ENCODE measurements around the gene CHCHD6. TPM values are rescaled to one million over a fixed set of nuclear protein-coding genes. Genes with fewer than 3 reads are reported as not detected.
A peak's percentile ranks its signal among the peaks of the same experiment; 100 is the strongest.

The CHCHD6 gene
- total and polyA plus RNA-seq, 2 of the 4 experiments (the other 2 are of a cell fraction) = 18.8 to 28.9 TPM

DNA sequence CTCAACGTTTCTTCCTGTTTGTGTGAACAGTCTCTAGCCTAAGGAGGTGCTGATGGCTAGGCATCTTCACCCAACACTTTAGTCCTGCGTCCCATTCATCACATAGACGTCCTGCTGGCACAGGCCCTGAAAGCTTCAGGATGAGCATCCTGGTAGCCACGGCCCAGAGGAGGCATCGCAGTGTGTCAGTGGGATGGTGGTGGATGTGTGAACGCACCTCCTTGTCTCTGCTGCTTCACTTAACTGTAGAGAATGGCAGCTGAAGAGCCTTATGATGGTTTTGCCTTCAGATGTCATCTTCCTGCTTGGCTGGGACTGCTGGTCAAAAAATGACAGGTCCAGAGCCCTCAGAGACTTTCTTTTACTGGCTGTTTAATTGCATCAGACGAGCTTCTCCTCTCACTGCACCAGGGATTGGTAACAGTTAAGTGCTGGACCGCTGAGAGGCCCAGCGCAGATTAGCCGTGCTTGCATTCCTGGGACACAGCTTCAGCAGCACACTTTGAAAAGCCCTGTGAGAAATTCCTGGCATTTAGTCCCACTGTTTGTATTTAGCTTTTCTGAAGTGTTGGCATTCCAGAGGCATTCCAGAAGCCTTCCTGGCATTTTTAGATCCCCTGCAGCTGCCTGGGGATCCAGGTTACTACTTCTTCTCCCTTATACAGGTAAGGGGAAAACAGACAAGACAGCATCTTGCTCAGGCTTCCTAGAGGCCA lies 146.5 kb downstream of the CHCHD6 start:
- Histone ChIP-seq H3K56ac (ENCODE audit: extremely low read depth, insufficient read depth, low read length) (peak overlapping the region; percentile 42; the same call in 1 of the 2 replicates), H3K4me3 (ENCODE audit: insufficient read depth, low read depth, low read length) (no peak overlapping the region), H4K8ac (ENCODE audit: low read depth in 2 of 2, low read length in 2 of 2) (peak overlapping the region; percentile 73 to 84), H3K4me1 (ENCODE audit: control insufficient read depth, insufficient read depth, low read length) (peaks cover 15% of the 10 kb centered on the region), H3K4me2 (ENCODE audit: low read depth, low read length) (peak overlapping the region; percentile 1; the same call in 1 of the 2 replicates), H2BK5ac (ENCODE audit: low read depth, low read length, poor library complexity, severe bottlenecking) (peak overlapping the region; percentile 51), H3K27ac (ENCODE audit: insufficient read depth, low read length) (peak overlapping the region; percentile 79), H3K9ac (ENCODE audit: low read depth, low read length) (peak overlapping the region; percentile 8; the same call in 1 of the 2 replicates), H4K91ac (ENCODE audit: insufficient read depth, low read depth, low read length) (peak overlapping the region; percentile 97), H2AK9ac (replicated peaks; ENCODE audit: low read depth, low read length, poor library complexity) (peak overlapping the region; percentile 44), H2BK120ac (ENCODE audit: low read depth, low read length) (peak overlapping the region; percentile 95), H2BK15ac (ENCODE audit: low read depth, low read length) (peak overlapping the region; percentile 85; the same call in 2 of the 3 replicates), H2AFZ (replicated peaks; ENCODE audit: low read length, poor library complexity) (peak overlapping the region; percentile 55), H4K20me1 (ENCODE audit: insufficient read depth, low read length) (peaks cover 3% of the 10 kb centered on the region; the same call in 1 of the 2 replicates), H3K14ac (replicated peaks; ENCODE audit: low read depth, low read length) (peak overlapping the region; percentile 89), H3K79me1 (ENCODE audit: low read depth in 1 of 2, low read length in 2 of 2) (peaks cover 0 to 11% of the 10 kb centered on the region in 2 experiments; a peak in 2 of 4 replicates), H3K9me1 (ENCODE audit: insufficient read depth, low read length) (peaks cover 16% of the 10 kb centered on the region), H3K27me3 (ENCODE audit: control insufficient read depth, insufficient read depth, low read length) (no peaks in the 10 kb centered on the region), H2AK5ac (ENCODE audit: low read depth, low read length) (peak overlapping the region; percentile 84), H3K9me3 (ENCODE audit: control insufficient read depth, insufficient read depth, low read length) (no peaks in the 10 kb centered on the region), H3K4ac (ENCODE audit: low read depth, low read length) (peak overlapping the region; percentile 96), H4K5ac (ENCODE audit: low read depth, low read length) (peak overlapping the region; percentile 31; the same call in 1 of the 2 replicates), H3K23ac (ENCODE audit: low read depth, low read length) (peak overlapping the region; percentile 81), H2BK20ac (ENCODE audit: low read depth, low read length) (peak overlapping the region; percentile 92), H3K18ac (ENCODE audit: low read depth, low read length) (peak overlapping the region; percentile 55), H3K36me3 (ENCODE audit: control insufficient read depth, insufficient read depth, low read length) (no peaks in the 10 kb centered on the region)
- ChIA-PET POLR2A (ENCODE audit: unreplicated experiment) (interaction anchor here (1.6 kb wide), 1 partner anchor 97 kb away, joined by 4 read pairs; no protein-coding TSS in a partner anchor), CTCF (interaction anchor here (0.8 to 1.0 kb wide), 2 partner anchors 14 to 61 kb away, joined by 4 read pairs; no protein-coding TSS in a partner anchor)
- in situ Hi-C loops (cut with MboI; ENCODE audit: low sequenced_read_pairs) (no loop called here), intact Hi-C loops (cut with micrococcal nuclease) (loop anchor here (1.0 to 5.0 kb wide), 3 partner anchors 97 to 132 kb away; partner anchors contain the start of gene PLXNA1), dilution Hi-C loops (cut with HindIII; ENCODE audit: low sequenced_read_pairs, unreplicated experiment) (no loop called here)
- peak; percentile 97 for ATAC-seq (ENCODE audit: low read depth)
- no TSS peak for BruUV-seq (replicated peaks)
- peak; percentile 78 for DNase-seq
- 11% methylated on average over 3 of the region's 10 CpGs; no CpG with 5 or more reads in 1 of the 2 experiments for WGBS, 2 experiments (ENCODE audit: extremely low coverage in 2 of 2, insufficient read length in 1 of 2)
- TF ChIP-seq FOS (IDR thresholded peaks at IDR 0.05; ENCODE audit: low read depth, low read length) = no peak
- TF ChIP-seq, protein P1, sequence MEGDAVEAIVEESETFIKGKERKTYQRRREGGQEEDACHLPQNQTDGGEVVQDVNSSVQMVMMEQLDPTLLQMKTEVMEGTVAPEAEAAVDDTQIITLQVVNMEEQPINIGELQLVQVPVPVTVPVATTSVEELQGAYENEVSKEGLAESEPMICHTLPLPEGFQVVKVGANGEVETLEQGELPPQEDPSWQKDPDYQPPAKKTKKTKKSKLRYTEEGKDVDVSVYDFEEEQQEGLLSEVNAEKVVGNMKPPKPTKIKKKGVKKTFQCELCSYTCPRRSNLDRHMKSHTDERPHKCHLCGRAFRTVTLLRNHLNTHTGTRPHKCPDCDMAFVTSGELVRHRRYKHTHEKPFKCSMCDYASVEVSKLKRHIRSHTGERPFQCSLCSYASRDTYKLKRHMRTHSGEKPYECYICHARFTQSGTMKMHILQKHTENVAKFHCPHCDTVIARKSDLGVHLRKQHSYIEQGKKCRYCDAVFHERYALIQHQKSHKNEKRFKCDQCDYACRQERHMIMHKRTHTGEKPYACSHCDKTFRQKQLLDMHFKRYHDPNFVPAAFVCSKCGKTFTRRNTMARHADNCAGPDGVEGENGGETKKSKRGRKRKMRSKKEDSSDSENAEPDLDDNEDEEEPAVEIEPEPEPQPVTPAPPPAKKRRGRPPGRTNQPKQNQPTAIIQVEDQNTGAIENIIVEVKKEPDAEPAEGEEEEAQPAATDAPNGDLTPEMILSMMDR (conservative IDR thresholded peaks at IDR 0.05; ENCODE audit: low read depth, low read length) = no peak
- peak; percentile 38; the same call in 1 of the 2 replicates for TF ChIP-seq CEBPB (IDR thresholded peaks at IDR 0.05; ENCODE audit: low read depth, low read length)
- no peak for TF ChIP-seq MAFK (IDR thresholded peaks at IDR 0.05; ENCODE audit: low read depth, low read length)
- TF ChIP-seq POLR2A (IDR thresholded peaks at IDR 0.05; ENCODE audit: low read depth, low read length) = no peak
- peak; percentile 78; the same call in 1 of the 2 replicates for TF ChIP-seq BHLHE40 (IDR thresholded peaks at IDR 0.05; ENCODE audit: low read depth, low read length)
- TF ChIP-seq, protein P2, sequence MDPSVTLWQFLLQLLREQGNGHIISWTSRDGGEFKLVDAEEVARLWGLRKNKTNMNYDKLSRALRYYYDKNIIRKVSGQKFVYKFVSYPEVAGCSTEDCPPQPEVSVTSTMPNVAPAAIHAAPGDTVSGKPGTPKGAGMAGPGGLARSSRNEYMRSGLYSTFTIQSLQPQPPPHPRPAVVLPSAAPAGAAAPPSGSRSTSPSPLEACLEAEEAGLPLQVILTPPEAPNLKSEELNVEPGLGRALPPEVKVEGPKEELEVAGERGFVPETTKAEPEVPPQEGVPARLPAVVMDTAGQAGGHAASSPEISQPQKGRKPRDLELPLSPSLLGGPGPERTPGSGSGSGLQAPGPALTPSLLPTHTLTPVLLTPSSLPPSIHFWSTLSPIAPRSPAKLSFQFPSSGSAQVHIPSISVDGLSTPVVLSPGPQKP (IDR thresholded peaks at IDR 0.05; ENCODE audit: borderline replicate concordance, low read depth, low read length) = no peak
- TF ChIP-seq, protein P3, sequence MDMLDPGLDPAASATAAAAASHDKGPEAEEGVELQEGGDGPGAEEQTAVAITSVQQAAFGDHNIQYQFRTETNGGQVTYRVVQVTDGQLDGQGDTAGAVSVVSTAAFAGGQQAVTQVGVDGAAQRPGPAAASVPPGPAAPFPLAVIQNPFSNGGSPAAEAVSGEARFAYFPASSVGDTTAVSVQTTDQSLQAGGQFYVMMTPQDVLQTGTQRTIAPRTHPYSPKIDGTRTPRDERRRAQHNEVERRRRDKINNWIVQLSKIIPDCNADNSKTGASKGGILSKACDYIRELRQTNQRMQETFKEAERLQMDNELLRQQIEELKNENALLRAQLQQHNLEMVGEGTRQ (IDR thresholded peaks at IDR 0.05; ENCODE audit: low read depth, low read length) = no peak
- no peak for TF ChIP-seq CHD1 (IDR thresholded peaks at IDR 0.05; ENCODE audit: low read depth, low read length)

Data from IMR-90 (cell line).